ENCODE data around the gene MMP3.
"Not testable (repeated sequence)": the region's sequence is repeated elsewhere in the genome, so short reads cannot be mapped to it uniquely, and the experiment has no call there.

Gene MMP3

GRCh38 chr11:102843489-102843888, at the start of gene MMP3:
Gene MMP3 (minus strand): TSS chr11:102843609. CDS start chr11:102843546, 63 bp downstream.
- no peak for DNase-seq

DNA sequence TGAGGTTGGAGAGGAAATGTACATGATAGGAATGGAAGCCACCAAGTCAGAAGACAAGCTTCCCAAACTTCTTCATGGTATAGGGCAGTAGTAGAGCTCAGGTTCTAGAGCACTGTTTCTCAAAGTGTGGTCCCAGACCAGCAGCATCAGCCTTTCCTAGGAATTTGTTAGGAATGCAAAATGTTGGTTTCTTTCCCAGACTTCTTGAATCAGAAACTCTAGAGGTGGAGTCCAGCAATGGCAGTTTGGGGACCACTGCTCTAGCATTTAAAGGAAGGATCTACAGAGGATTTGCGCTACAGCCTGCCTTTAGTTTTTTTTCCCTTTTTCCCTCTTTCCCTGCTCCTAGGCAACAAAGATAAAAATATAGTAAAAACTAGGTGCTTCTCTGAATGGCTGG, 48.3 kb upstream of the MMP3 start:
- no peak for DNase-seq

- no peak for DNase-seq
Observed at GRCh38 chr11:102886999-102887398, 43.6 kb upstream of the MMP3 start.

DNA sequence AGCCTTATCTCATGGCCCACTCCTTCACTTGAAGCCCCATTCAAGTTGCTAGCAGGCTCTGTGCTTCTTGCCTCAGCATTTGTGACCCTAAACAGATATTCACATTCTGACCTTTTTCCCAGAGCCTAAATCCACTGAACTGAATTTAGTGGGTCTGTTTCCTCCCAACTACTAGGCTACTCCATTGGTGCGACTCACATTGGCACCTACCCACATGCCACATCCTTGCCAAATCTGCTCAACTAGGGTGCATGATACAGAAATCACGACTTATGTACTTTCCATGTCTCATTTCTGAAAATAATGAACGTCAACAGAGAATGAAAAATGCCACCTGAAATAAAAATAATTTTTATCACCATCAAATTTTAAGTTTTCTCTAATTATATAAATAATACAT, 39.7 kb upstream of the MMP3 start:
- no peak for DNase-seq

DNA sequence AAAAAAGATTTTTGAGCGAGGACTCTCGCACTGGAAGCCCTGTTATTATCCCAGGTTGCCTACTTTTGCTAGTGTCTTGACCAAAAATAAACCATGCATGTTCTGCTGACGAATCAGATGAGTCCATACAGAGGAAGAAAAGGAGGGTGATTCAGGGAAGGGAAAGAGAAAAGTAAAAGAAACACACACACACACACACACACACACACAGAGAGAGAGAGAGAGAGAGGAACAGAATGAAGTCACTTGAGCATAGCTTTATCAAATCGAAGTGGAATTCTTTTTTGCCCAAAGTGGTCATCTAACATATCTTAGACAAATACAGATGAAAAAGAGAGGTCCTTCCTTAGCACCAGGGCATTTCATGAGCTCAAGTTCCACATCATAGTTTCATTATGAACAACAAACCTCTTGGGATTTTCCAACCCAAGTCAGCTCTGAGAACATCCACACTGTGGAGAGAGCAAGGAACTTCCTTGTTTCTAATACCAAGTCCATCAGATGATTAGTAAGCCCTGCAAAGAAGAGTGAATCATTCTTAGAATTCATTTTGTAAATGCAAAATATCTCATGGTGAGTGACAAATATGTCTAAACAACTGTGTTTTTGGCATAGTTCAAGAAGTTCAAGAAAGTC, 39.1 kb upstream of the MMP3 start:
- DNase-seq = no peak

- no peak for DNase-seq
Observed at GRCh38 chr11:102879801-102880200, 36.4 kb upstream of the MMP3 start.

GRCh38 chr11:102878595-102878994, 35.2 kb upstream of the MMP3 start:
- no peak for DNase-seq

DNA sequence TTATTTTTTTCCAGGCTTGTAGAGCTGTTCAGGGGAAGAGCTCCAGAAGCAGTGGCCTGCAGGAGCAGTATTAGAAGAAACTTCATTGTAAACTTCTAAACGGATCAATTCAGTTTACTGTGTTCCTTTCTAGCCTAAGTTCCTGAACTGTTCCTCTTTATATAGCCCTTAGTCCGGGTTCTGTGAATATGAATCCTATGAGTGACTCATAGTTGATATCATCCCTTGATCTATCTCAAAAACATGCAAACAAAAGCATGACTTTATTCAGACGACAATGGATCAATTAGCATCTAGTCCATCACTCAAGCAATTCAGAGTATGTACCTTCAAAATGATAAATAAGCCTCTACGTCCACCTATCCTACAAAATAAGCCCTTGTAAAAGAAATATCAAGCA, 31.4 kb upstream of the MMP3 start, which contains the start of gene MMP12:
Gene MMP12 (minus strand): TSS at position 131 of the 400 bp plus-strand sequence. CDS start 45 bp downstream, at position 86.
- no peak for DNase-seq

- DNase-seq = not testable (repeated sequence)
Observed at GRCh38 chr11:102869354-102869964, 26.1 kb upstream of the MMP3 start.

DNA sequence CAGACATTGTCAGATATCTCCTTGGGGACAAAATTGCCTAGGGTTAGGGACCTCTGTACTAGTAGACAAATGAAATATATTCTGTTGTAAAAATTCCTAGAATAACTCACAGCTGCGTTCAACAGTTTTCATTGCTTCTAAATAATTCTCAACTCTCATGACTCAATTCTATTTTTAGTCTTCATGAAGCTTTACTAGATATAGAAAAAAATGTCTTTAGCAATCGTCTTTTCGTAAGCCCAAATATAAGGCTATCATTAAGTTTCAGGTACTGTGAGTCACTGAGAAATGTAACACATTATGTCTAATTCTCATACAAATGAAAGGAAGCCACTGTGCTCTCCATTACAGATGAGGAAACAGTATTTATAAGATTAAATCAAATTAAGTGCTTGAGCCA, 24.9 kb upstream of the MMP3 start:
- no peak for DNase-seq

- DNase-seq = no peak
Observed at GRCh38 chr11:102864724-102865123, 21.3 kb upstream of the MMP3 start.

GRCh38 chr11:102853956-102854355, 10.5 kb upstream of the MMP3 start:
- DNase-seq = no peak

DNA sequence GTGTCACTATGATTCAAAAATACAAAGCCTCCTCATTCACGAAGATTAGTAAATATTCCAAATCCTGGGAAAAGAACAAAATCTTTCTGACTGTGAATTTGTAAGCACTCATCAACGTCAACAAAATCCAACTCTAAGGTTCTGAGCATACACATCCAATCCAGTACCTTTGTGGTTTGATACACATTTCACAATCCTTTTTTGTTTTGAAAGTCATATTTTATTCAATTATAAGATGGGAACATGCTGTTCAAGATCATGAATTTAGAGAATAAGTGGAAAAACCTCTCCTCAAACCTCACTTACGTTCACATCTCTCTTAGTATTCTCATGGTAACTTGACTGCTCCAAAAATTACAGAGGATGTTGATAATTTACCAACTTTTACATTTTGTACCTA, 9.6 kb upstream of the MMP3 start:
- DNase-seq = no peak

GRCh38 chr11:102850973-102851745, 7.8 kb upstream of the MMP3 start:
- DNase-seq = no peak

DNA sequence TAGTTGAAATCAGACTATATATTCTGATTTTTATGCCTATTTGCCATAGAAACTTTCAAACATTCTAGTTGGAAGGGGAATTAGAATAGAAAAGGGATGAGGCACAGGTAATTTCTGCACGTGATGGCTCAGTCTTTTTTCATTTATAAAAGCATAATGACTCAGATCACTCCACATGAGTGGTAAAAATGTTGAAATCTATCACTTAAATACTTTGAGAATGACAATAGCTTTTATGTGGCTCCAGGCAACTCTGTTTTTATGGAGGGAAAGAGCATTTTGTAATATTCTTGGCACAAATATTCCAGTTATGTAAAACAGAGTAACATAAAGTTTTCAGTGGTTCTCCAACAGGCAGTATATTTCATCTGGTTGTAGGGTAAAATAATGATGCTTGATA, 5.9 kb upstream of the MMP3 start:
- no peak for DNase-seq

DNA sequence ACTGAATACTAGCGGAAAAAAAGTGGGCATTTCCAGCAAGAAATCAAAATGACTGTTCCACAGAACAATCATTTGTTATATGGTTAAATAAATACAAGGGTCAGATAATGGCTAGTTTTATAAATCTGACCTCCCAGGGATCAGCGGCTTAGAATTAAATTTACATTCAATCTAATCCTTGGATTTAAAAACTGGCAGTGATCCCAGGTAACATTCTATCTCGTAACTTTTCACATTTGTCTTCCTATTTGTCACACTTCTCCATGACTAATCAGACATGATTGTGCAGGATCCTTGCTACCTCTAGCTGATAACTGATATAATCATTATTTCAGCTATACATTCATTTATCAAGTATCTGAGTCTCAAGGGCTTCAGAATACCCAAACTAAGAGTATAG, 2.9 kb upstream of the MMP3 start:
- DNase-seq = no peak

- no peak for DNase-seq
Observed at GRCh38 chr11:102842930-102843329, 479 bp downstream of the MMP3 start.

GRCh38 chr11:102840018-102840417, 3.4 kb downstream of the MMP3 start:
- DNase-seq = no peak

GRCh38 chr11:102837646-102838045, 5.8 kb downstream of the MMP3 start:
- no peak for DNase-seq

GRCh38 chr11:102837156-102837555, 6.3 kb downstream of the MMP3 start:
- DNase-seq = no peak

GRCh38 chr11:102836290-102836875, 7.0 kb downstream of the MMP3 start:
- DNase-seq = no peak

DNA sequence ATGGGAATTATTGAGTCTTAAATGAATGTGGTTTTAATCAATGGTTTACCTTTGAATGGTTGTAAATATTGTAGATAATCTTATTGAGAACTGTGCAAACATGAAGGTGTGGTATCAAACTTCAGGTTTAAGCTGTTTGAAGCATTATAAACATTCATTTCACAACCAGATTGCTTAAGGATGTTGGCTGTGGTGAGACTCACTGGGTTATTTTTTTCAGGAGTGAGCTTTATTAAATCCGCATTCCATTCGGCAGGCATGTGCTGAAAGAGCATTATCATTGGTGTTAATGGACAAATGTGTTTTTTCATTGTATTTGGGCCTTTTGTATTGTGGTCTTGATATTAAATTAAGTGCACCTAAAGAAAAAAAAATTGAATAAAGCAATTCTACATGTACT, 9.7 kb downstream of the MMP3 start:
- DNase-seq = no peak

GRCh38 chr11:102832612-102833011, 10.8 kb downstream of the MMP3 start:
- no peak for DNase-seq
